Measurements from ENCODE around the gene GRM7.

GRM7 gene

DNA sequence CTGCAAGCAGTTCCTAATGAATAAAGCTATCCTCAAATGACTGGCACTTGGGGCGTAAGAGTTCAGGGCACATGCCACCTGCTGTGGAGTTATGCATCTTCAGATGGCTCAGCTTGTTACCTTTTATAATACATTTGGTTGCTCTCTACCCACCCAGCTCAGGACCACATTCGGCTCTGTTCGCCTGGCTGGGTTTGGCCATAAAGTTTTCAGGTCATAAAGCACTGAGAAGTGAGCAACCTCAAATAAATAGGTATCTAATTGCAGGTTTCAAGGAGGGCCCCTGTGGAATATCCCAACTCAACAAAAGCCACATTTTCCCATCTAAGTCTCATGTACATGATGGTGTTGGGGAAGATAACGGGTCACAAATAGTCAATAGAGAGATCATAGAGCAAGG is 727.3 kb downstream of the GRM7 start:
- H2BK12ac ChIP-seq (ENCODE audit: low read length), result no peak overlapping the region
- H2AK5ac ChIP-seq (ENCODE audit: low read length), result no peak overlapping the region
- H3K79me2 ChIP-seq (ENCODE audit: control insufficient read depth, insufficient read depth, low read length, poor library complexity), result no peaks in the 10 kb centered on the region
- H2BK120ac ChIP-seq (ENCODE audit: insufficient read depth, low read length, poor library complexity), result no peak overlapping the region
- no CpG with 5 or more reads among the region's 4 CpGs for WGBS (ENCODE audit: extremely low coverage, insufficient coverage, insufficient read length)
- H3K9ac ChIP-seq (ENCODE audit: low read length), result no peak overlapping the region
- no peak overlapping the region for H3K27ac ChIP-seq (ENCODE audit: low read depth, low read length)
- H3K9me3 ChIP-seq (ENCODE audit: insufficient read depth, low read depth, low read length), result no peaks in the 10 kb centered on the region
- H4K12ac ChIP-seq (ENCODE audit: low read depth, low read length), result no peak overlapping the region
- no peak overlapping the region for H3K18ac ChIP-seq (ENCODE audit: low read length)
- no peak overlapping the region for H4K8ac ChIP-seq (ENCODE audit: low read depth, low read length)
- H3K4me3 ChIP-seq (ENCODE audit: low read depth, low read length), result no peak overlapping the region
- H3K14ac ChIP-seq (ENCODE audit: low read length), result no peak overlapping the region
- no peak overlapping the region for H2AFZ ChIP-seq (ENCODE audit: insufficient read depth, low read length, poor library complexity)
- H3K4ac ChIP-seq (ENCODE audit: low read depth, low read length), result no peak overlapping the region
- DNase-seq, result no peak
- H3K23ac ChIP-seq (ENCODE audit: low read length), result no peak overlapping the region
- H3K79me1 ChIP-seq (ENCODE audit: low read length), result no peaks in the 10 kb centered on the region
- no peaks in the 10 kb centered on the region for H3K4me1 ChIP-seq (ENCODE audit: control insufficient read depth in 1 of 2, insufficient read depth in 2 of 2, low read length in 2 of 2)
- no peak overlapping the region for H4K91ac ChIP-seq (ENCODE audit: low read depth, low read length)
- H3K36me3 ChIP-seq (ENCODE audit: control insufficient read depth in 1 of 2, insufficient read depth in 2 of 2, low read length in 2 of 2), result no peaks in the 10 kb centered on the region
- H3K27me3 ChIP-seq (ENCODE audit: insufficient read depth, low read length), result no peaks in the 10 kb centered on the region
- H2BK5ac ChIP-seq (ENCODE audit: low read depth, low read length, poor library complexity), result no peak overlapping the region
- H3K4me2 ChIP-seq (ENCODE audit: low read length), result no peak overlapping the region

DNA sequence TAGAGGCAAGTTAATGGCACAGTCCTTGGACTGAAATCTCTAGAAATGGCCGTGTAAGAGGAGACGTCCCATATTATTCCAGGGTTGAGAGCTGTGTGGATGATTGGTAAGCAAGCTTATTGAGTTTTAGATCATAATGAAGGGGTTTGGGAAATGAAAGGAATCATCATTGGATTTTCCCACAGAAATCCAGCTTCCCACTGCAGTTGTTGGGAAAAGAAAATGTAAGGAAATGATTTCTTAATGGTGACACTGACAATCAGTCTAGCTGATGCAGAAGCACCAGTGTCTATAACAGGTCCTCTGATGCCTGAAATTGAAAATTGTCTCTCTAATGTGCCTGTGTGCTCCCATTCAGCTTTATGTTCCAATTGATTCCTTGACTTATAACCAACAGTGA is 728.6 kb downstream of the GRM7 start:
- Histone ChIP-seq H3K27me3 (ENCODE audit: insufficient read depth, low read length) (no peaks in the 10 kb centered on the region), H3K79me1 (ENCODE audit: low read length) (no peaks in the 10 kb centered on the region), H4K8ac (ENCODE audit: low read depth, low read length) (no peak overlapping the region), H4K91ac (ENCODE audit: low read depth, low read length) (no peak overlapping the region), H2AK5ac (ENCODE audit: low read length) (no peak overlapping the region), H2AFZ (ENCODE audit: insufficient read depth, low read length, poor library complexity) (no peak overlapping the region), H3K79me2 (ENCODE audit: control insufficient read depth, insufficient read depth, low read length, poor library complexity) (no peaks in the 10 kb centered on the region), H3K27ac (ENCODE audit: low read depth, low read length) (no peak overlapping the region), H4K12ac (ENCODE audit: low read depth, low read length) (no peak overlapping the region), H3K4me3 (ENCODE audit: low read depth, low read length) (no peak overlapping the region), H3K23ac (ENCODE audit: low read length) (no peak overlapping the region), H3K18ac (ENCODE audit: low read length) (no peak overlapping the region), H2BK120ac (ENCODE audit: insufficient read depth, low read length, poor library complexity) (no peak overlapping the region), H3K4me2 (ENCODE audit: low read length) (no peak overlapping the region), H3K4me1 (ENCODE audit: control insufficient read depth in 1 of 2, insufficient read depth in 2 of 2, low read length in 2 of 2) (no peaks in the 10 kb centered on the region), H3K14ac (ENCODE audit: low read length) (no peak overlapping the region), H2BK5ac (ENCODE audit: low read depth, low read length, poor library complexity) (no peak overlapping the region), H3K9me3 (ENCODE audit: insufficient read depth, low read depth, low read length) (no peaks in the 10 kb centered on the region), H3K36me3 (ENCODE audit: control insufficient read depth in 1 of 2, insufficient read depth in 2 of 2, low read length in 2 of 2) (no peaks in the 10 kb centered on the region), H2BK12ac (ENCODE audit: low read length) (no peak overlapping the region), H3K4ac (ENCODE audit: low read depth, low read length) (no peak overlapping the region), H3K9ac (ENCODE audit: low read length) (no peak overlapping the region)
- WGBS (ENCODE audit: extremely low coverage, insufficient coverage, insufficient read length), result no CpG with 5 or more reads among the region's 2 CpGs
- no peak for DNase-seq

DNA sequence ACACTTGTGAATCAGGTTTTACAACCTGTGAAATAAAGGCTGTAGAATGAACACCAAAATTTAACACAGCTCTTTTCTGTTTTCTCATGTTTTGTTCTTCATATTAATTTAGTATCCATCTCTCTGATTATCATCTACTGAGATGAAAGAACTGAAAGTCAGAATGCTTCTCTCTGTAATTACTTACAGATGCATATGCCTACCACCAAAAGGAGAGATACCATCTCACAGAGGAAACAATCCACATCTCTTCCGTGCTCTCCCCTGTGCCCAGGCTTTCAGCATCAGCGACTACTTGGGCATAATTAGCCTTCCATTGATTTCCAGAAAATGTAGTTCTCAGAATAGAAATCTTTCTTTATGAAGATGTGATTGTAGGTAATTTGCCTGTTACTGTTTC is 741.4 kb downstream of the GRM7 start:
- Histone ChIP-seq H3K27me3 (ENCODE audit: insufficient read depth, low read length) (no peaks in the 10 kb centered on the region), H3K4ac (ENCODE audit: low read depth, low read length) (no peak overlapping the region), H2BK12ac (ENCODE audit: low read length) (no peak overlapping the region), H4K91ac (ENCODE audit: low read depth, low read length) (no peak overlapping the region), H3K79me2 (ENCODE audit: control insufficient read depth, insufficient read depth, low read length, poor library complexity) (no peaks in the 10 kb centered on the region), H3K79me1 (ENCODE audit: low read length) (no peaks in the 10 kb centered on the region), H4K12ac (ENCODE audit: low read depth, low read length) (no peak overlapping the region), H2AK5ac (ENCODE audit: low read length) (no peak overlapping the region), H3K14ac (ENCODE audit: low read length) (no peak overlapping the region), H3K4me2 (ENCODE audit: low read length) (no peak overlapping the region), H3K9ac (ENCODE audit: low read length) (no peak overlapping the region), H2AFZ (ENCODE audit: insufficient read depth, low read length, poor library complexity) (no peak overlapping the region), H2BK5ac (ENCODE audit: low read depth, low read length, poor library complexity) (no peak overlapping the region), H2BK120ac (ENCODE audit: insufficient read depth, low read length, poor library complexity) (no peak overlapping the region), H3K4me1 (ENCODE audit: control insufficient read depth in 1 of 2, insufficient read depth in 2 of 2, low read length in 2 of 2) (no peaks in the 10 kb centered on the region), H4K8ac (ENCODE audit: low read depth, low read length) (no peak overlapping the region), H3K4me3 (ENCODE audit: low read depth, low read length) (no peak overlapping the region), H3K27ac (ENCODE audit: low read depth, low read length) (no peak overlapping the region), H3K18ac (ENCODE audit: low read length) (no peak overlapping the region), H3K23ac (ENCODE audit: low read length) (no peak overlapping the region), H3K36me3 (ENCODE audit: control insufficient read depth in 1 of 2, insufficient read depth in 2 of 2, low read length in 2 of 2) (no peaks in the 10 kb centered on the region), H3K9me3 (ENCODE audit: insufficient read depth, low read depth, low read length) (no peaks in the 10 kb centered on the region)
- no peak for DNase-seq
- WGBS (ENCODE audit: extremely low coverage, insufficient coverage, insufficient read length), result no CpG with 5 or more reads among the region's 2 CpGs

DNA sequence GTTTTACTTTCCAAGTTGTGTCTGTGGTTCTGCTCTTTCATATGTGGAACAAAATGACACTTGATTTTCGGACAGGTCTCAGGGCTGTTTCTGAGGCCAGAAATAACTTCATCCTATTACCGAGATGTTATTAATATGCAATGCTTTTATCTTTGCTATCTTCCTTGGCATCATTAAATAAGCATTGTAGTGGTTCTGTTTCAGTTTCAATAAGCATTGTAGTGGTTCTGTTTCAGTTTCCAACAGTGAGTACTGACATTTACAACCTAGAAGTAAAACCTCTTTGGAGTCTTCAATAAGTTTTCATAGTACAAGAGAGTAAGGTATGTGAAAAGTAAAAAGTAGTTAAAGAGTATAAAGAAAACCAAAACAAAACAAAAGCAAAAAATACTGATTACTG is 746.2 kb downstream of the GRM7 start:
- WGBS (ENCODE audit: extremely low coverage, insufficient coverage, insufficient read length), result no CpG with 5 or more reads among the region's 2 CpGs

More for the DNA sequence above, 746.2 kb downstream of the GRM7 start:
- H2BK120ac ChIP-seq (ENCODE audit: insufficient read depth, low read length, poor library complexity), result no peak overlapping the region
- no peak overlapping the region for H3K4ac ChIP-seq (ENCODE audit: low read depth, low read length)
- no peak overlapping the region for H3K27ac ChIP-seq (ENCODE audit: low read depth, low read length)
- H3K4me3 ChIP-seq (ENCODE audit: low read depth, low read length), result no peak overlapping the region
- H4K8ac ChIP-seq (ENCODE audit: low read depth, low read length), result no peak overlapping the region
- no peak overlapping the region for H3K23ac ChIP-seq (ENCODE audit: low read length)
- H3K9ac ChIP-seq (ENCODE audit: low read length), result no peak overlapping the region
- H3K79me1 ChIP-seq (ENCODE audit: low read length), result no peaks in the 10 kb centered on the region
- no peak overlapping the region for H2AFZ ChIP-seq (ENCODE audit: insufficient read depth, low read length, poor library complexity)
- no peak overlapping the region for H2AK5ac ChIP-seq (ENCODE audit: low read length)
- H4K12ac ChIP-seq (ENCODE audit: low read depth, low read length), result no peak overlapping the region
- H3K18ac ChIP-seq (ENCODE audit: low read length), result no peak overlapping the region
- no peak overlapping the region for H2BK12ac ChIP-seq (ENCODE audit: low read length)
- no peaks in the 10 kb centered on the region for H3K79me2 ChIP-seq (ENCODE audit: control insufficient read depth, insufficient read depth, low read length, poor library complexity)
- H4K91ac ChIP-seq (ENCODE audit: low read depth, low read length), result no peak overlapping the region
- H2BK5ac ChIP-seq (ENCODE audit: low read depth, low read length, poor library complexity), result no peak overlapping the region
- no peaks in the 10 kb centered on the region for H3K36me3 ChIP-seq (ENCODE audit: control insufficient read depth in 1 of 2, insufficient read depth in 2 of 2, low read length in 2 of 2)
- no peaks in the 10 kb centered on the region for H3K9me3 ChIP-seq (ENCODE audit: insufficient read depth, low read depth, low read length)
- no peak overlapping the region for H3K14ac ChIP-seq (ENCODE audit: low read length)
- no peak overlapping the region for H3K4me2 ChIP-seq (ENCODE audit: low read length)
- no peaks in the 10 kb centered on the region for H3K27me3 ChIP-seq (ENCODE audit: insufficient read depth, low read length)
- H3K4me1 ChIP-seq (ENCODE audit: control insufficient read depth in 1 of 2, insufficient read depth in 2 of 2, low read length in 2 of 2), result no peaks in the 10 kb centered on the region
- no peak for DNase-seq
